ENCODE data around the gene ZNF821. TPM values are rescaled to one million over a fixed set of nuclear protein-coding genes. Genes with fewer than 3 reads are reported as not detected.

Gene ZNF821
- total and polyA plus RNA-seq, 2 of the 8 experiments (the other 6 are each of a cell fraction or from before 2014, with no cell fraction given) = 9.5 to 14.1 TPM

- Histone ChIP-seq H2BK20ac (ENCODE audit: low read length) (no peak overlapping the region), H2BK5ac (ENCODE audit: low read depth, low read length) (no peak overlapping the region), H3K4me1 (replicated peaks in 1 of 4; ENCODE audit: control insufficient read depth in 3 of 4, insufficient read depth in 4 of 4, low read length in 3 of 4) (peaks cover 6 to 10% (median 7%) of the 10 kb centered on the region in 4 experiments; a peak in 6 of 7 replicates), H4K5ac (ENCODE audit: insufficient read length, low read depth, low read length) (no peak overlapping the region), H3K18ac (ENCODE audit: extremely low read depth, low read length) (no peak overlapping the region), H3K14ac (ENCODE audit: insufficient read length) (no peak overlapping the region), H3K23ac (ENCODE audit: insufficient read length) (no peak overlapping the region), H4K20me1 (replicated peaks in 1 of 2; ENCODE audit: control insufficient read depth in 1 of 2, insufficient read depth in 2 of 2, low read length in 2 of 2) (no peaks in the 10 kb centered on the region), H2AK5ac (ENCODE audit: low read depth, low read length) (no peak overlapping the region), H3K36me3 (ENCODE audit: control insufficient read depth in 2 of 4, insufficient read depth in 4 of 4, low read length in 3 of 4) (peaks cover 3 to 20% (median 15%) of the 10 kb centered on the region in 4 experiments; a peak in 7 of 8 replicates), H3K9me3 (ENCODE audit: insufficient read depth in 2 of 2, low read depth in 1 of 2, low read length in 1 of 2) (no peaks in the 10 kb centered on the region), H4K8ac (ENCODE audit: extremely low read depth, insufficient read depth, low read length) (peak overlapping the region; percentile 99; the same call in 1 of the 2 replicates), H3K4me3 (ENCODE audit: extremely low read depth in 1 of 4, insufficient read depth in 2 of 4, low read depth in 3 of 4, low read length in 4 of 4) (peak overlapping the region; percentile 51 to 98 (median 79)), H3K23me2 (ENCODE audit: low read depth, low read length) (peaks cover 9% of the 10 kb centered on the region; the same call in 1 of the 2 replicates), H3K27me3 (replicated peaks in 1 of 4; ENCODE audit: control insufficient read depth in 3 of 4, extremely low read depth in 1 of 4, insufficient read depth in 3 of 4, low read length in 3 of 4) (no peaks in the 10 kb centered on the region), H3K27ac (ENCODE audit: low read depth, low read length) (peak overlapping the region; percentile 90), H3K9ac (replicated peaks in 1 of 4; ENCODE audit: extremely low read depth in 1 of 4, low read depth in 3 of 4, low read length in 3 of 4) (peak overlapping the region; percentile 56 to 92 (median 87)), H4K91ac (replicated peaks; ENCODE audit: insufficient read length, low read length) (no peak overlapping the region), H3K4ac (replicated peaks; ENCODE audit: insufficient read length, low read depth, low read length) (no peak overlapping the region), H2BK12ac (ENCODE audit: low read depth, low read length) (no peak overlapping the region), H3K79me1 (ENCODE audit: low read depth, low read length) (no peaks in the 10 kb centered on the region; the same call in 1 of the 2 replicates), H3K56ac (replicated peaks; ENCODE audit: insufficient read length, low read depth, low read length) (no peak overlapping the region), H2AFZ (ENCODE audit: low read length) (no peak overlapping the region; the same call in 1 of the 2 replicates), H3K79me2 (ENCODE audit: control insufficient read depth in 1 of 2, insufficient read depth in 2 of 2, low read length in 2 of 2) (no peaks in the 10 kb centered on the region), H3K4me2 (ENCODE audit: insufficient read depth in 1 of 2, low read depth in 2 of 2, low read length in 2 of 2) (peak overlapping the region; percentile 88 to 92), H2BK120ac (replicated peaks; ENCODE audit: low read depth, low read length) (no peak overlapping the region), H2BK15ac (ENCODE audit: low read length) (no peak overlapping the region)
- CTCF ChIA-PET (ENCODE audit: partially characterized antibody) = interaction anchor here (0.6 to 4.6 kb wide), 34 partner anchors 10 to 236 kb away, joined by 3 to 57 read pairs (median 4); partner anchors contain the start of gene IST1
- FAIRE-seq = no peak
- POLR2A ChIA-PET (ENCODE audit: partially characterized antibody) = interaction anchor here (0.9 to 5.4 kb wide), 17 partner anchors 12 to 123 kb away, joined by 3 to 70 read pairs (median 3); partner anchors contain the start of genes AP1G1, ATXN1L and IST1
- WGBS, 2 experiments (ENCODE audit: extremely low coverage in 1 of 2, insufficient coverage in 1 of 2, insufficient read length in 1 of 2, insufficient replicate concordance in 2 of 2, low coverage in 1 of 2, low lambda C conversion rate in 2 of 2, missing lambda C conversion rate in 1 of 2) = 4% methylated on average over 30 of the region's 46 CpGs; no CpG with 5 or more reads in 1 of the 2 experiments
- DNase-seq (ENCODE audit: low read depth in 1 of 2, low spot score in 2 of 2) = peak in 1 of 2 experiments; percentile 86
- TF ChIP-seq CTCF (IDR thresholded peaks at IDR 0.05; ENCODE audit: control extremely low read depth in 1 of 3, insufficient read depth in 1 of 3, low read depth in 1 of 3, low read length in 3 of 3) (peak in 1 of 3 experiments; percentile 45; a peak in 2 of 4 replicates), EGR1 (IDR thresholded peaks at IDR 0.05; ENCODE audit: borderline replicate concordance, low read depth, low read length) (peak; percentile 91), RAD21 (IDR thresholded peaks at IDR 0.05 in 1 of 2, conservative IDR thresholded peaks at IDR 0.05 in 1 of 2; ENCODE audit: low read depth in 2 of 2, low read length in 2 of 2) (0 out of 4 replicates have a peak, but pooled peaks of 1 of the 2 experiments have one; percentile 5), RXRA (IDR thresholded peaks at IDR 0.05; ENCODE audit: insufficient read depth, low read depth, low read length) (no peak)
Measured at GRCh38 chr16:71883168-71883848, 674 bp downstream of the ZNF821 start.
